Pancreas (tissue), 10 donors: ENCODE results near the gene GKAP1. TPM values are rescaled to one million over a fixed set of nuclear protein-coding genes. Genes with fewer than 3 reads are reported as not detected.

Experiments used
- ATAC-seq, 4 donors: fragments of 200-7000 bp; cut with Tn5 transposase; one replicate each; pipeline versions ENCODE4 v1.8.0 to v1.9.1; 2020; ENCODE audit warnings: mild to moderate bottlenecking in 4 of 4, moderate library complexity in 4 of 4
- DNase-seq, 6 donors: peaks; one replicate each; pipeline ENCODE4 v3.0.0-alpha.2; 2020
- FAIRE-seq: peaks from 2 replicates; lab custom pipeline; 2012; peaks lifted over from hg19 to GRCh38; lab: Jason Lieb, UNC
- H3K27ac ChIP-seq, 4 donors: fragments of 200-600 bp; sonication (generic); 1 replicate in 3 of 4; 2 replicates in 1 of 4; pipeline versions ENCODE4 v1.5.0 to v1.8.0; 2020
- H3K27me3 ChIP-seq, 4 donors: fragments of 200-600 bp; one replicate each; pipeline ENCODE4 v1.8.0; 2021
- H3K36me3 ChIP-seq, 3 donors: fragments of 200-600 bp; sonication (generic) in 1 of 3; one replicate each; pipeline versions ENCODE4 v1.5.0 to v1.8.0; 2020 to 2021
- H3K4me1 ChIP-seq, 3 donors: fragments of 200-600 bp; one replicate each; pipeline ENCODE4 v1.8.0; 2021
- H3K4me3 ChIP-seq, 4 donors: fragments of 200-600 bp; sonication (generic) in 2 of 4; one replicate each; pipeline versions ENCODE4 v1.5.0 to v1.8.0; 2020 to 2021
- H3K9me3 ChIP-seq, 4 donors: fragments of 200-600 bp; one replicate each; pipeline ENCODE4 v1.8.0; 2021
- CTCF ChIP-seq, 4 donors: fragments of 200-600 bp; sonication (generic) in 3 of 4; IDR thresholded peaks; one replicate each; pipeline versions ENCODE4 v1.5.0 to v1.8.0; 2021; ENCODE audit warnings: antibody characterized with exemption in 4 of 4
- WGBS, 2 donors: extraction: QIAGEN DNeasy Blood & Tissue Kit; methylation state at CpG; one replicate each; pipeline ENCODE4 v1.1.7; 2013; 5-methylcytosine and 5-hydroxymethylcytosine counted together
- intact Hi-C, 3 donors: fragments of 100-400 bp; cut with DNase I; formaldehyde crosslinking; loops; one replicate each; pipeline versions ENCODE4 v1.11.1 to v1.14.2; 2022
- polyA plus RNA-seq, 2 donors: library from polyadenylated mRNA; stranded (reverse); fragments of 200-250 nt; gene quantifications; one replicate each; pipeline ENCODE4 v1.2.3, GENCODE V29; 2013
- total RNA-seq, 6 donors: library from RNA; stranded (reverse); fragmentation: NEBNext Ultra II Directional in 4 of 6; extraction: Animal tissue kit (Norgen Biotek cat#: 25700) in 4 of 6; gene quantifications; one replicate each; pipeline versions ENCODE4 v1.2.1 to v1.2.4, GENCODE V29; 2021 to 2023
- donor health status: healthy with polysubstance abuse.
- donor health status: DM: no; HTN: no; CAD: no; lungs with moderate emphysema.
- donor health status: DM: no; HTN: no; CAD: no.
- donor health status: control.
- donor health status: control.
- donor health status: Bipolar disorder and iron deficiency.
- donor health status: DM: yes; HTN: yes; CAD: no.
- donor health status: DM: no; HTN: no; CAD: no.
- donor health status: DM: no; HTN: no; CAD: no.
- donor health status: DM: yes; HTN: yes; CAD: no.

GKAP1 gene
- total and polyA plus RNA-seq, 8 donors, result 3.7 to 13.2 (median 6.3) TPM

- intact Hi-C loops, result no loop called here
- DNase-seq, result no peak
- 95% methylated on average over 6 of the region's 6 CpGs for WGBS, 2 donors
Measured at GRCh38 chr9:83772860-83773259, 44.7 kb downstream of the GKAP1 start.

GRCh38 chr9:83765376-83765775 lies 52.2 kb downstream of the GKAP1 start:
- WGBS, 2 donors, result 96 to 99% methylated on average over 5 of the region's 5 CpGs
- no peak for TF ChIP-seq CTCF (IDR thresholded peaks at IDR 0.05)
- DNase-seq, result no peak
- no peak overlapping the region for H3K4me3 ChIP-seq
- H3K36me3 ChIP-seq, result no peaks in the 10 kb centered on the region
- H3K27ac ChIP-seq, result no peak overlapping the region
- no peak for ATAC-seq
- no peaks in the 10 kb centered on the region for H3K9me3 ChIP-seq
- no peak for FAIRE-seq
- intact Hi-C loops, result no loop called here
- H3K4me1 ChIP-seq, result no peaks in the 10 kb centered on the region
- H3K27me3 ChIP-seq, result no peaks in the 10 kb centered on the region

More at GRCh38 chr9:83772860-83773259, 44.7 kb downstream of the GKAP1 start:
- Histone ChIP-seq H3K4me3 (no peak overlapping the region), H3K27me3 (no peaks in the 10 kb centered on the region), H3K36me3 (no peaks in the 10 kb centered on the region), H3K27ac (no peak overlapping the region), H3K4me1 (no peaks in the 10 kb centered on the region), H3K9me3 (no peaks in the 10 kb centered on the region)
- ATAC-seq (no peak), FAIRE-seq (no peak)
- no peak for TF ChIP-seq CTCF (IDR thresholded peaks at IDR 0.05)

GRCh38 chr9:83754383-83754977 lies 63.1 kb downstream of the GKAP1 start:
- H3K4me1 ChIP-seq, result no peaks in the 10 kb centered on the region
- ATAC-seq (no peak), DNase-seq (no peak), FAIRE-seq (no peak)
- no peaks in the 10 kb centered on the region for H3K27me3 ChIP-seq
- H3K36me3 ChIP-seq, result peaks cover 0 to 4% (median 0%) of the 10 kb centered on the region in 3 donors
- intact Hi-C loops, result no loop called here
- no peak overlapping the region for H3K27ac ChIP-seq
- no peak for TF ChIP-seq CTCF (IDR thresholded peaks at IDR 0.05)
- no peaks in the 10 kb centered on the region for H3K9me3 ChIP-seq
- H3K4me3 ChIP-seq, result no peak overlapping the region

GRCh38 chr9:83749706-83750105 lies 67.9 kb downstream of the GKAP1 start:
- DNase-seq, result no peak

More at GRCh38 chr9:83749706-83750105, 67.9 kb downstream of the GKAP1 start:
- Histone ChIP-seq H3K4me3 (no peak overlapping the region), H3K27me3 (no peaks in the 10 kb centered on the region), H3K4me1 (no peaks in the 10 kb centered on the region), H3K9me3 (no peaks in the 10 kb centered on the region), H3K36me3 (peaks cover 0 to 4% (median 0%) of the 10 kb centered on the region in 3 donors), H3K27ac (no peak overlapping the region)
- TF ChIP-seq CTCF (IDR thresholded peaks at IDR 0.05), result no peak
- WGBS, 2 donors, result 90 to 92% methylated on average over 3 of the region's 3 CpGs
- ATAC-seq (no peak), FAIRE-seq (no peak)
- intact Hi-C loops, result no loop called here
